Adrenal gland (tissue), 5 donors: ENCODE data around the gene CRYBG2.

Experiments
- CTCF ChIP-seq, 6 experiments: fragments of 450-650 bp in 4 of 6; fragments of 200-600 bp in 2 of 6; sonication (generic) in 1 of 6; IDR thresholded peaks; 1 replicate in 5 of 6; 2 replicates in 1 of 6; pipeline versions ENCODE4 v1.5.1 to v1.8.0; 2016 to 2021; ENCODE audit warnings: antibody characterized with exemption in 6 of 6, mild to moderate bottlenecking in 2 of 6, moderate library complexity in 1 of 6
- POLR2A ChIP-seq, 2 donors: fragments of 450-650 bp; IDR thresholded peaks; one replicate each; pipeline ENCODE4 v1.6.1; 2017; ENCODE audit warnings: antibody characterized with exemption in 2 of 2, mild to moderate bottlenecking in 2 of 2, moderate library complexity in 1 of 2
- donor health status: DM: no; HTN: no; CAD: no.

- TF ChIP-seq CTCF (IDR thresholded peaks at IDR 0.05) (no peak), POLR2A (IDR thresholded peaks at IDR 0.05) (no peak)
Observed at GRCh38 chr1:26337206-26337535, 16.8 kb downstream of the CRYBG2 start.
